NCI-H1048 (cell line): ENCODE measurements around the gene MAP3K8.
"Not testable (repeated sequence)": the region's sequence is repeated elsewhere in the genome, so short reads cannot be mapped to it uniquely, and the experiment has no call there.

ENCODE experiments used
- DNase-seq: peaks from one replicate; lab custom pipeline; 2025; lab: John Stamatoyannopoulos, UW

MAP3K8 gene

GRCh38 chr10:30447125-30447799 lies 13.3 kb downstream of the MAP3K8 start:
- no peak for DNase-seq

- no peak for DNase-seq
These were observed 14.1 kb downstream of the MAP3K8 start for GRCh38 chr10:30448092-30448491.

- DNase-seq = no peak
These were observed 20.0 kb downstream of the MAP3K8 start for GRCh38 chr10:30453764-30454527.

GRCh38 chr10:30454744-30455510 lies 20.9 kb downstream of the MAP3K8 start:
- DNase-seq = no peak

DNA sequence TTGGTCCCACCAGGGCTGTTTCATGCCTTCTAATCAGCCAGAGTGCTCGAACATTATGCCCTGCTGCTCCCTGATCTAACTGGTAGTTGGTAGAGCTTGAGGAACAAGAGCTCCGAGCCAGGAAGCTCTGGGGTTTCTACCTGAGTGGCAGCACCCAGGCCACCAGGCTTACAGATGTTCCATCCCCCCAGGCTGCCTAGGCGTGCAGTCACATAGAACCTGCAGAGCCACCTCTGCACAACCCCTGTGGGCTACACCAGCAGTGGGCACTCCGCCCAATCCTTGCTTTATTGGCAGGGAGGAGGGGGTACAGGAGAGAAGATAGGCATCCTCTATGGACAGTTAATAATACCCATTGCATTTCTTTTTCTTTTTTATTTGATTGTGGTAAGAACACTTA lies 21.8 kb downstream of the MAP3K8 start:
- no peak for DNase-seq

- DNase-seq = no peak
These were observed 22.3 kb downstream of the MAP3K8 start for GRCh38 chr10:30456266-30456665.

DNA sequence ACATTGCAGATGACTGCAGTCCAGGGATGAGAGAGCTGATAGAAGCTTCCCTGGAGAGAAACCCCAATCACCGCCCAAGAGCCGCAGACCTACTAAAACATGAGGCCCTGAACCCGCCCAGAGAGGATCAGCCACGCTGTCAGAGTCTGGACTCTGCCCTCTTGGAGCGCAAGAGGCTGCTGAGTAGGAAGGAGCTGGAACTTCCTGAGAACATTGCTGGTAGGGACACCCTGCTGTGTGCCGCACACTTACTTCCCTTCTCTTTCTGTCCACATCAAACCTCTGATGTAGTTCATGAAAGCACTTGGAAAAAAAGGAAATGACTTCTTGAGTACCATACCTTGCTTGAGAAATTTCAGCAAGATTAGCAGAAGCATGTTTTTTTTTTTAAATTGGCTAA lies 25.3 kb downstream of the MAP3K8 start:
- no peak for DNase-seq

- DNase-seq = no peak
These were observed 26.1 kb downstream of the MAP3K8 start for GRCh38 chr10:30460121-30460520.

GRCh38 chr10:30462513-30462912 lies 28.5 kb downstream of the MAP3K8 start:
- DNase-seq = no peak

- no peak for DNase-seq
These were observed 30.0 kb downstream of the MAP3K8 start for GRCh38 chr10:30463944-30464451.

- no peak for DNase-seq
These were observed 30.7 kb downstream of the MAP3K8 start for GRCh38 chr10:30464675-30465074.

- DNase-seq = no peak
These were observed 32.5 kb downstream of the MAP3K8 start for GRCh38 chr10:30466445-30466844.

- no peak for DNase-seq
These were observed 33.8 kb downstream of the MAP3K8 start for GRCh38 chr10:30467651-30468338.

GRCh38 chr10:30472414-30473155 lies 38.6 kb downstream of the MAP3K8 start:
- no peak for DNase-seq

DNA sequence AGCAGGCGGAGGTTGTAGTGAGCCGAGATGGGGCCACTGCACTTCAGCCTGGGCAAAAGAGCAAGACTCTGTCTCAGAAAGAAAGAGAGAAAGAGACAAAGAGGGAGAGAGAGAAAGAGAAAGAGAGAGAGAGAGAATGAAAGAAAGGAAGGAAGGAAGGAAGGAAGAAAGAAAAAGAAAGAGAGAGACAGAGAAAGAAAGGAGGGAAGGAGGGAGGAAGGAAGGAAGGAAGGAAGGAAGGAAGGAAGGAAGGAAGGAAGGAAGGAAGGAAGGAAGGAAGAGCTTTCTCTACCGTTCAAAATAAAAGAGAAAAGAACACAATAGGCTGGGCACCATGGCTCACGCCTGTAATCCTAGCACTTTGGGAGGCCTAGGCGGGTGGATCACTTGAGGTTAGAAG lies 41.5 kb downstream of the MAP3K8 start:
- DNase-seq = not testable (repeated sequence)

GRCh38 chr10:30476511-30477155 lies 42.6 kb downstream of the MAP3K8 start:
- no peak for DNase-seq

DNA sequence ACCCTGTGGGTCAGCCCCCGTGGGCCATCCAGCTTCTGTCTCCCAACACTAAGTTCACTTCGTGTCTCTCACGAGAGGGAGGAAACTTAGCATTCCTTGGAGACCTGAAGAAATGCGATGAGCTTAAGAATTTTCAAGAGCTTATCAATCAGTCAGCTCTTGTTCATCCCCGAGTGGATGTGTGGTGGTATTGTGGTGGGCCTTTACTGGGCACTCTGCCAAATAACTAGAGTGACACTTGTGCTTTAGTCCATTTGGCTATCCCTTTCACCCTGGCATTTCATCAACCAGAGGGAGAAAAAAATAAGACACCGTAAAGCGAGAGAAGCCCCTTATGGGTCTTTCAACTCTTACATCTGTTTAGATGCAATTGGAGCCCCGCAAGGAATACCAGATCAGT lies 45.5 kb downstream of the MAP3K8 start:
- DNase-seq = not testable (repeated sequence)

DNA sequence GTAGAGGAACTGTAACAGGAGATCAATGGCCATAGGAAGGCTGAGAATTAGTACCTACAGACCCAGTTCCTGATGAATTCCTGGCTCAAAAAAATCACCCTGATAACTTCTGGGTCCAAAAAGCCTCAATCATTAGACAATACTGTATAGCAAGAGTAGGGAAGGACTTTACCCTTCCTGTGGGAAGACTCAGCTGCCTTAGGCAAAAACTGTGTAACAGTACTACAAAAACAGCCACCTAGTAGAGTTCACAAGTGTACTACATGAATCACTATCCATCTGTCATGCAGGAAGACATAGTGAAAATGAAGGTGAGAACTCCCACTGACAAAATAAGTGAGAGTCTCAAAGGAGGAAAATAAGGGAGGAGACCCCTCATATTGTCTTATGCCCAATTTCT lies 47.6 kb downstream of the MAP3K8 start:
- DNase-seq = no peak

DNA sequence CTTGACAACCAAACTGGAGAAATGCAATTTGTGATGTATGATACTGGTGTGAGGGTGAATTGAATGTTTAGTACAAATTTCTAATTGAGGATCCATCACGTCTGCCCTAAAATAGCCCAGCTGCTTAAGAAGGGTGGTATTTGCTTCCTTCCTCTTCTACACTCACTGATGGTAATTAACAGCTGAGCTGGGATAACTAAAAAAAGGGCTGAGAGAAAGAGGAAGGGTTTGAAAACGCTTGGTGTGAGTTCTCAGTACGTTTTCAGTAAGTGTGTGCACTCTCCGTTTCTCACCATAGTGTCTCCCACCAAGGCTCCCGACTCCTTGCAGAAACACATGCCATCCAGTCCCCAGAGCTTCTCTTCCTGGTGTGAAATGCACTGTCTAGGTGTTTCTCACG lies 54.3 kb downstream of the MAP3K8 start:
- no peak for DNase-seq

DNA sequence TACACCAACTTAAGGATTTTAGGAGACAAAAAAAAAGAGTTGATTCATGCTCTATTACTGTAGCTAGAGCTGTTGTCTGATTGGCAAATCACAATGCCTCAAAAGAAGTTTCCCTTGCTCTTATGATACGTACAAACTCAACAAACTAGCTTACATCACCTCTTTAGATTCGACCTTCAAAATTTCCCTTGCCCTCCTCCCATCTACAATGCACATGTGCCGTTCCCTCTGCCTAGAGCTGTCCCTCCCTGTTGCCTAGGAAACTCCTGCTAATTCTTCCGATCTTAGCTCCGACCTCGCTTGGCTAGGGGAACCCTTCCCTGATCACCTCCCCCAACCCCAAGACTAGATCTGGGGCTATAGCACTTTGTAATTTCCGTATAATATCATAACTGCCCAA lies 55.4 kb downstream of the MAP3K8 start:
- no peak for DNase-seq
